Measurements from ENCODE around the gene CNTN3.

CNTN3 gene

DNA sequence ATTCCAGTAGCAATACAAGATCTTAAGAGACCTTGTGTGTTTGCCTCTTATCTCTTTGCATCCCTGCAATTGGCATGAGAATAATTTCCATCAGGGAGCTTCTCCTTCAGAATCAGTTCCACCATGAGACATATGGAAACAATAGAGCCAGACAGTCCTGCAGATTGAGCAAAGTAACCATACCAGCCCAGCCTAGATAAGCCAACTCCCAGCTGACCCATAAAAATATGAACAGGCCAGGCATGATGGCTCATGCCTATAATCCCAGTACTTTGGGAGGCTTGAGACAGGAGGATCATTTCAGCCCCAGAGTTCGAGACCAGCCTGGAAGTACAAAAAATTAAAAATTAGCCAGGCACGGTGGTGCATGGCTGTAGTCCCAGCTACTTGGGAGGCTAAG, 12.7 kb downstream of the CNTN3 start:
- no peak for DNase-seq (ENCODE audit: extremely low read depth, low read depth)
- TF ChIP-seq, protein P1, sequence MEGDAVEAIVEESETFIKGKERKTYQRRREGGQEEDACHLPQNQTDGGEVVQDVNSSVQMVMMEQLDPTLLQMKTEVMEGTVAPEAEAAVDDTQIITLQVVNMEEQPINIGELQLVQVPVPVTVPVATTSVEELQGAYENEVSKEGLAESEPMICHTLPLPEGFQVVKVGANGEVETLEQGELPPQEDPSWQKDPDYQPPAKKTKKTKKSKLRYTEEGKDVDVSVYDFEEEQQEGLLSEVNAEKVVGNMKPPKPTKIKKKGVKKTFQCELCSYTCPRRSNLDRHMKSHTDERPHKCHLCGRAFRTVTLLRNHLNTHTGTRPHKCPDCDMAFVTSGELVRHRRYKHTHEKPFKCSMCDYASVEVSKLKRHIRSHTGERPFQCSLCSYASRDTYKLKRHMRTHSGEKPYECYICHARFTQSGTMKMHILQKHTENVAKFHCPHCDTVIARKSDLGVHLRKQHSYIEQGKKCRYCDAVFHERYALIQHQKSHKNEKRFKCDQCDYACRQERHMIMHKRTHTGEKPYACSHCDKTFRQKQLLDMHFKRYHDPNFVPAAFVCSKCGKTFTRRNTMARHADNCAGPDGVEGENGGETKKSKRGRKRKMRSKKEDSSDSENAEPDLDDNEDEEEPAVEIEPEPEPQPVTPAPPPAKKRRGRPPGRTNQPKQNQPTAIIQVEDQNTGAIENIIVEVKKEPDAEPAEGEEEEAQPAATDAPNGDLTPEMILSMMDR (IDR thresholded peaks at IDR 0.05; ENCODE audit: low read depth, low read length): no peak

DNA sequence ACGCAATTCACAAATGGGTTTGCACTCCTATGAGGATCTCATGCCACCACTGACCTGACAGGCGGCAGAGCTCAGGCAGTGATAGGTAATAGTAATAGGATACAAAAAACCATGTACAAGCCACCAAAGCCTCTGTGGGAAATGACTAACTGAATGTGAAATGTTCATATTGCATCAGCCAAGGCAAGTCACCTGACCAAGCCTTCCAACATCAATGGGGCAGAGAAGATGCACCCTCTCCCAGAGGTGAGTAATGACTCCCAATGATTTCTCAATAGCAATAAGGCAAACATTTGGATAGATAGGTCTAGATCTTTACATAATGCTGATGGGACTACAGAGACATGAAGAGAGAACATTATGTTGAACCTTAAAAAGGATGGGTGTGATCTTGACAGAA, 14.9 kb downstream of the CNTN3 start:
- TF ChIP-seq, protein P1 (IDR thresholded peaks at IDR 0.05; ENCODE audit: low read depth, low read length): no peak
- no peak for DNase-seq (ENCODE audit: extremely low read depth, low read depth)

DNA sequence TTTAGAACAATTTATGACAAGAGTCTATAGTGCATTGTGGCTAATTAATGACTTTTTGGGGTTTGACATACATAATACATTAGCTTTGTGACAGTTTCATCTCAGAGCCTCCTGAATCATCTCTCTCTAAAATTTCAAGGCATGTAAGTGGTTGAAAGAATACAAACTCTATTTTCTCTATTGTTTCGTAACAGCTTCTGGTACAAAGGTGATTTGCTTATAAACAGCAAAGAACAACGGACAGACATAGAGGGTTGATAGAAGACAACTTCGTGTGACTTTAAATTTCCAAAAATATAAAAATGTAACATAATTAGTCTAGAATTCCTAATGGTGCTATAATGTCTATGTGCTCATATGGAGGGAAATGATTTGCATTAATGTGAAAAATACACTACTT, 21.3 kb downstream of the CNTN3 start:
- TF ChIP-seq, protein P1 (IDR thresholded peaks at IDR 0.05; ENCODE audit: low read depth, low read length): no peak
- DNase-seq (ENCODE audit: extremely low read depth, low read depth): no peak

DNA sequence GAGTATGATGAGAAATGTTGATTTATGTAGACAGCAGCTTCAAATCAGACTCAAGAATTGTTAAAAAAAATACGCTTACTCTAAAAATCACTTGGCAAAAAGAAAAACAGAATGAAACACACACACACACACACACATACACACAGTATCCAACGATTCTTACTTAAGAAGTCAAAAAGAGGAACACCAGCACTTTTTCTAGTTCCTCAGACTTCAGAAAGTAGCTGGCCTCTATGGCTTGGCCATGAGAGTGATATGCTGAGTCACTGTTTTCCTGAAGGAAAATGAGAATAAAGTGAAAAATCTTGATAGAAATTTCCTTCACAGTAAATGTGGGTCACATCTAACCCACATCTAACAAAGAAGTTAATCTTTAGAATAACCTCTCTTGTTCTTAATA, 22.1 kb downstream of the CNTN3 start:
- no peak for DNase-seq (ENCODE audit: extremely low read depth, low read depth)
- TF ChIP-seq, protein P1 (IDR thresholded peaks at IDR 0.05; ENCODE audit: low read depth, low read length): no peak

DNA sequence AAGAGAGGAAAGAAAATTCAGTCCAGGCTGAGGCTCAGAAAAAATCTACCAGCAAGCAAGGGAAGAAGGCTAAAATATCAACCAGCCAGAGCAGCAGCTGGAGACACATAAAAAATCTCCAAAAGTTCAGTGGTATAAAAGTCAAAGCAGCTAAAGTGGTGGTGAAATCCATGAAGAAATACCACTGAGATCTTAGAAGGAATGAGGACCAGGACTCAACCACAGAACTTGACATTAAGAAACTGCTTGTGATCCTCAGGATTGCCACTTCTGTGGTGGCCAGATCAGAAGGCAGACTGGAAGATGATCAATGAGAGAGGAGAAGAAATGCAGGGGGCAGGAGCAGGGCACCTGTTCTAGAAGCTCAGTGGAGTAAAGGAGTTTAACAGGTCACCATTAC, 22.5 kb downstream of the CNTN3 start:
- DNase-seq (ENCODE audit: extremely low read depth, low read depth): no peak
- TF ChIP-seq, protein P1 (IDR thresholded peaks at IDR 0.05; ENCODE audit: low read depth, low read length): no peak

DNA sequence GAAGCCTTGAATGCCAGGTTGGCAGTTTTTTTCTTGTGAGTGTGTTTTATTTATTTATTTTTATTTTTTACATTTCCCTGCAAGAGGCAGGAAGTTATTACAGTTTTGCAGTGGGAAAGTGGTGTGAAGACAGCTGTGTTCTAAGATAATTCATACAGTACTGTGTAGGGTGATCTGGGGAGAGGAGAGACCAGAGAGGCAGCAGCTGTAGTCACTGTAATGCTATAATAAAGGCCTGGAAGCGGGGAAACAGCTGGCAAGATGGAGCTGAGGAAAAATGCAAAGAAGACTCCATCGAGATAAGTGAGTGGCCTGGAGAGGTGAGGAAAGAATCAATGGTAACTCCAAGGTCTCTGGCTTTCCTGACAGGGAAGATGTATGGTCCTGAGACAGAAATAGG, 23.1 kb downstream of the CNTN3 start:
- no peak for DNase-seq (ENCODE audit: extremely low read depth, low read depth)
- TF ChIP-seq, protein P1 (IDR thresholded peaks at IDR 0.05; ENCODE audit: low read depth, low read length): no peak

DNA sequence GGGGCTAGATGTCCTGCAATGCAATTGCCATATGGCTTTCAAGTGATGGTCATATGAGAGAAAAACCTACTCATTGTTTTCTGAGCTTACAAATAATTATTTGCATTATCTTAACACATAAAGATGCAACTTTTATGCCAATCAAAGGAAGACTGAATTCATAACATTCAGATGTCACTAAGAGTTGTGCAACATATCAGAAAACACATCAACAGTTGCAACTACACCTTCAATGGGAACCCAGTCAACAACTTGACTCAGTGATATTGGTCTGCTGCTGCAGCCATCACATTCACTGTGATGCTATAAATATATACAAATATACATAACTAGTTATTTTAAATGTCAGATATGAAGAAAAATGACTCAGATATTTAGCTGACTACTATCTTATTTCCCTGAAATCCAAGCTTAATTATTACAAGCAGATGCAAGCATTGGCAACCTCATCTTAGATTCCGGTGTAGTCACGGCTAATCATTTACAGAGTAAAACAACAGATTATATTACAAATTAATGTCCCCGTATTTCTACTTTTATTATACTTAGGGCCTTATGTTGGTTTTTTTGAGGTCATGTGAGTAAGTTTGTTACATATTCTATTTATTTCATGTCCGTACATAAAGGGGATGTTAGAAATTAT, 23.7 kb downstream of the CNTN3 start:
- TF ChIP-seq, protein P1 (IDR thresholded peaks at IDR 0.05; ENCODE audit: low read depth, low read length): no peak
- no peak for DNase-seq (ENCODE audit: extremely low read depth, low read depth)
